ENCODE results near the gene HOMER1. TPM values are rescaled to one million over a fixed set of nuclear protein-coding genes. Genes with fewer than 3 reads are reported as not detected.

HOMER1 gene
- total RNA-seq, 4 donors from 2014 or later = 3.1 to 80.5 (median 11.4) TPM

DNA sequence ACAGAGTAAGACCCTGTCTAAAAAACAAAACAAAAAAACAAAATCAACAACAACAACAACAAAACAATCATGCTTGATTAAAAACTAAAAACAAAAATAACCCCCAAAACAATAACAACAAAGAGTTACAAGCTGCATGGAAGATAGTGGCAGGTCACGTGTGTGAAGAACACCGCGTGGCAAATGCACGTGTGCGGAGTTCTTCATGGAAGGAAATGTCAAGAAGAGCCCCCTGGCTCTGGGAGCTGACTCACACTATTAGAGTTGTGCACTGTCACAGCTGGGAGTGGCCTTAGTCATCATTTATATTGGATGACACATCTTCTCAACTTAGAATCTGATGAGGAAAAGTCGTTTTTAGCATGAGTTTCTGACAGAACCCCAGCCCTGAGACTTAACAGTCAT, 167.5 kb downstream of the HOMER1 start:
- no peak for ATAC-seq (ENCODE audit: low FRiP score)
- no peak for DNase-seq (ENCODE audit: low spot score)
- TF ChIP-seq, protein P1, sequence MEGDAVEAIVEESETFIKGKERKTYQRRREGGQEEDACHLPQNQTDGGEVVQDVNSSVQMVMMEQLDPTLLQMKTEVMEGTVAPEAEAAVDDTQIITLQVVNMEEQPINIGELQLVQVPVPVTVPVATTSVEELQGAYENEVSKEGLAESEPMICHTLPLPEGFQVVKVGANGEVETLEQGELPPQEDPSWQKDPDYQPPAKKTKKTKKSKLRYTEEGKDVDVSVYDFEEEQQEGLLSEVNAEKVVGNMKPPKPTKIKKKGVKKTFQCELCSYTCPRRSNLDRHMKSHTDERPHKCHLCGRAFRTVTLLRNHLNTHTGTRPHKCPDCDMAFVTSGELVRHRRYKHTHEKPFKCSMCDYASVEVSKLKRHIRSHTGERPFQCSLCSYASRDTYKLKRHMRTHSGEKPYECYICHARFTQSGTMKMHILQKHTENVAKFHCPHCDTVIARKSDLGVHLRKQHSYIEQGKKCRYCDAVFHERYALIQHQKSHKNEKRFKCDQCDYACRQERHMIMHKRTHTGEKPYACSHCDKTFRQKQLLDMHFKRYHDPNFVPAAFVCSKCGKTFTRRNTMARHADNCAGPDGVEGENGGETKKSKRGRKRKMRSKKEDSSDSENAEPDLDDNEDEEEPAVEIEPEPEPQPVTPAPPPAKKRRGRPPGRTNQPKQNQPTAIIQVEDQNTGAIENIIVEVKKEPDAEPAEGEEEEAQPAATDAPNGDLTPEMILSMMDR (IDR thresholded peaks at IDR 0.05) = no peak

DNA sequence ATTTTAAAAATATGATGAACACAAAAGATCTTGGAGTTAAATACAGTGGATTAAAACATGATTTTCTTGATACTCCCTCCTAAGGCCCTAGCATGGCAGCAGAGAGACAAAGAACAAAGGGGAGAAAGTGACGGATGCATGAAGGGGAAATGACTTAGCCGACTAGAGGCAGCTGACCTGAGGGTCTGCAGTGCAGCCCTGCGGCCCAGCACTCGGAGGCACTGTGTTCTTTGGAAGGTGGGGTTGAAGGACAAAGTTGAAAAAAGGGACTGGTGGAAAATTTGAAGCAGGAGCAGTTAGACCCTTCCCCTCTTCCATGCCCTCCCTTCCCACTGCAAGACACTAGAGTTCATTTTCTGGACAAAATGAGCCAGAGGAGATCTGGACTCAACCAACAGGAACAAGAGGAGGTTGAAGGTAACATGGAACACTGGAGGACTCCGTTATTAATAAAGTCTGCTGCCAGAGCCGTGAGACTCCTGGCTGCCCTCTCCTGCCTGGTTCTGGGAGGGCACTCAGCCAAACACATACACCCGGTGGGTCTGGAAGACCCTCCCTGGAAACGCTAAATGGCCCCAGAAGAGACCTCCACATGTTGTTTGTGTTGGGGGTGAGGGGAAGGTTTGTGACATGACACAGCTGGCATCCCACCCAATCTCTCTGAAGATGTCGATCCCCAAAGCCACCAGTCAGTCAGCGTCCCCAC, 179.9 kb downstream of the HOMER1 start:
- no peak for DNase-seq (ENCODE audit: low spot score)
- ATAC-seq (ENCODE audit: low FRiP score) = no peak
- TF ChIP-seq, protein P1 (IDR thresholded peaks at IDR 0.05) = no peak

DNA sequence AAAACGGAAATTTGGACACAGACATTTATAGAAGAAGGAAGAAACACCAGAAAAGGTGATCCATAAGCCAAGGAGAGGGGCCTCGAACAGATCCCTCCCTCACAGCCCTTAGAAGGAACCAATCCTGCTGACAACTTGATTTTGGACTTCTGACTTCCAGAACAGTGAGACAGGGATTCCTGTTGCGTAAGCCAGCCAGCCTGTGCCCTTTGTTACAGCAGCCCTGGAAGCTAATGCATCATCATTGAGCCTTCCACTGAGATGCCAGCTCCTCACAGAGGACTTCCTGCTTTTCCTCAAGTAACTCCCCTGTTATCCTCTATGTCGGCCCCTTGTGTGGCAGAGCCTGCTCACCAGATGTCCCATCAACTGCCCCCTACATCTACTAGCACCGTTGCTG, 183.9 kb downstream of the HOMER1 start:
- TF ChIP-seq, protein P1 (IDR thresholded peaks at IDR 0.05) = no peak
- DNase-seq (ENCODE audit: low spot score) (no peak), ATAC-seq (ENCODE audit: low FRiP score) (no peak)

DNA sequence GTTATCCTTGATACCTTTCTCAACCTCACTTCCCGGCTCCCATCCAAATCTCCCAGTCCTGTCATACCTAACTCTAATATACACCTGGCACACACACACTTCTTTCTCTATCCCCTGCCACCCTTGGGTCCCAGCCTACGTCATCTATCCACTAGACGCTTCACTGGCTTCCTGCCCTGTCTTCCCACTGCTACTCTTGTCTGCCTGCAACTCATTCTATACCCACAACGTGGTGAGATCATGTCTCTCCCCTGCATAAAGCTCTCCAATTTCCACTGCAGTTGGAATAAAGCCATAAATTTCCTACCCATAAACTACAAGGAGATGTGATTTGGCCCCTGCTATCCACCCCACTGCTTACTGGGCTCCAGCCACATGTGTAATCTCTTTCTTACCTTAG, 184.5 kb downstream of the HOMER1 start:
- TF ChIP-seq, protein P1 (IDR thresholded peaks at IDR 0.05) = no peak
- no peak for DNase-seq (ENCODE audit: low spot score)
- no peak for ATAC-seq (ENCODE audit: low FRiP score)

Small RNA genes within 50 kb of the gene (small RNA-seq; reads per million reads assigned to genes)
- gene RF00019 = not detected

Other genes with a start within 250 kb of the HOMER1 start
- gene TENT2, start 98.3 kb upstream of the HOMER1 start, total RNA-seq = 10 to 100 TPM; 49.2 to 90.2 (median 76.6) TPM
- gene CMYA5, start 175.7 kb upstream of the HOMER1 start, total RNA-seq = 10 to 100 TPM in 1 of 4 donors, 1 to 10 TPM in 3; 4.2 to 21.0 (median 6.3) TPM

Data from omental fat pad (tissue), 4 donors.